ENCODE measurements around the gene COL6A1.

Gene COL6A1

GRCh38 chr21:46052703-46053651 is 71.4 kb downstream of the COL6A1 start:
- DNase-seq: no peak

GRCh38 chr21:46054031-46054430 is 72.5 kb downstream of the COL6A1 start:
- no peak for DNase-seq

GRCh38 chr21:46054451-46054881 is 72.9 kb downstream of the COL6A1 start:
- no peak for DNase-seq
